Spleen (tissue), 7 donors: ENCODE measurements around the gene TMEM270.

Source experiments
- CTCF ChIP-seq, 11 experiments: fragments of 200-600 bp in 7 of 11; fragments of 450-650 bp in 4 of 11; sonication (generic) in 4 of 11; IDR thresholded peaks in 8 of 11; conservative IDR thresholded peaks in 3 of 11; 1 replicate in 7 of 11; 2 replicates in 4 of 11; pipeline versions ENCODE4 v1.4.0 to v1.8.0; 2016 to 2021; ENCODE audit warnings: antibody characterized with exemption in 11 of 11, inconsistent platforms in 4 of 11, mild to moderate bottlenecking in 1 of 11
- POLR2A ChIP-seq, 3 donors: fragments of 450-650 bp; IDR thresholded peaks; one replicate each; pipeline ENCODE4 v1.5.1; 2017; ENCODE audit warnings: antibody characterized with exemption in 3 of 3, mild to moderate bottlenecking in 1 of 3
- POLR2AphosphoS5 ChIP-seq, 3 donors: sonication (generic); formaldehyde crosslinking; IDR thresholded peaks; one replicate each; pipeline ENCODE4 v1.5.1; 2017; ENCODE audit warnings: antibody characterized with exemption in 3 of 3
- donor health status: DM: no; HTN: no; CAD: no; lungs with moderate emphysema.
- donor health status: DM: no; HTN: no; CAD: no.
- donor health status: DM: no; HTN: no; CAD: no.

GRCh38 chr7:73888959-73889358 is 28.0 kb downstream of the TMEM270 start:
- no peak for TF ChIP-seq POLR2A (IDR thresholded peaks at IDR 0.05)
- TF ChIP-seq CTCF (IDR thresholded peaks at IDR 0.05 in 8 of 11, conservative IDR thresholded peaks at IDR 0.05 in 3 of 11), result no peak
- TF ChIP-seq POLR2AphosphoS5 (IDR thresholded peaks at IDR 0.05), result no peak
